ENCODE measurements around the gene MDM4. TPM values are rescaled to one million over a fixed set of nuclear protein-coding genes. Genes with fewer than 3 reads are reported as not detected.
A peak's percentile ranks its signal among the peaks of the same experiment; 100 is the strongest.

MDM4 gene
- total RNA-seq, 1 donor from 2014 or later = 33.0 TPM

- no peak for ATAC-seq
These were observed 47.6 kb downstream of the MDM4 start for GRCh38 chr1:204563780-204564179.

DNA sequence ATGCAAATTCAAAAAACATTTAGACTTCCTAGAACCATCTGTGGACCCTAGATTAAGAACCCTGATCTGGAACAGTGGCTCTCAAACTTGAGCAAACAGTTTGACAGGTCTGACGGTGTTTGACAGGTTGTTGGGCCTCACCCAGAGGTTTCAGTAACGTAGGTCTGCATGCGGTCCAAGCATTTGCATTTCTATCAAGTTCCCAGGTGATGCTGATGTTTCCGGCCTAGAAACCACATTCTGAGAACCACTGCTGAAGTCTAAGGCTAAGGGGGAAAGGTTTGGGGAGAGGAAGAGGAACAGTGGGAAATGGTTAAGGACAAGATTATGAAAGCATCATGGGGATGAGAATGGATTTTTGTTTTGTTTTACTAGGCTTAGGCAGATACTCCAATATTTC is 48.6 kb downstream of the MDM4 start:
- no peak for ATAC-seq

- ATAC-seq = peak; percentile 69
These were observed 49.7 kb downstream of the MDM4 start for GRCh38 chr1:204565617-204566582.

DNA sequence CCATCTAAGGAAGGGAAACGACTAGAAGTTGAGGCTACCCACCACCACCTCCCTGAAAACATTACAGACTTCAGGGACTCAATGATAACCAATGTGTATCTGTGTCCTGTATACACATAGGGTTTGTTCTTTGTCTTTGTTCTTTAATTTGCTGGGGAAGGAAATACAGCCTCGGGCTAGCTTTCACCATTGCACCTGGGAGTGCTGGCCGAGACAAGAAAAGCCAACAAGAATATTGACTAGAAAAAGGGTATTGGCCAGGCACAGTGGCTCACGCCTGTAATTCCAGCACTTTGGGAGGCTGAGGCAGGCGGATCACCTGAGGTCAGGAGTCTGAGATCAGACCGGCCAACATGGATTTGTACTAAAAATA is 50.4 kb downstream of the MDM4 start:
- no peak for ATAC-seq

GRCh38 chr1:204567071-204567470 is 50.9 kb downstream of the MDM4 start:
- ATAC-seq = no peak

DNA sequence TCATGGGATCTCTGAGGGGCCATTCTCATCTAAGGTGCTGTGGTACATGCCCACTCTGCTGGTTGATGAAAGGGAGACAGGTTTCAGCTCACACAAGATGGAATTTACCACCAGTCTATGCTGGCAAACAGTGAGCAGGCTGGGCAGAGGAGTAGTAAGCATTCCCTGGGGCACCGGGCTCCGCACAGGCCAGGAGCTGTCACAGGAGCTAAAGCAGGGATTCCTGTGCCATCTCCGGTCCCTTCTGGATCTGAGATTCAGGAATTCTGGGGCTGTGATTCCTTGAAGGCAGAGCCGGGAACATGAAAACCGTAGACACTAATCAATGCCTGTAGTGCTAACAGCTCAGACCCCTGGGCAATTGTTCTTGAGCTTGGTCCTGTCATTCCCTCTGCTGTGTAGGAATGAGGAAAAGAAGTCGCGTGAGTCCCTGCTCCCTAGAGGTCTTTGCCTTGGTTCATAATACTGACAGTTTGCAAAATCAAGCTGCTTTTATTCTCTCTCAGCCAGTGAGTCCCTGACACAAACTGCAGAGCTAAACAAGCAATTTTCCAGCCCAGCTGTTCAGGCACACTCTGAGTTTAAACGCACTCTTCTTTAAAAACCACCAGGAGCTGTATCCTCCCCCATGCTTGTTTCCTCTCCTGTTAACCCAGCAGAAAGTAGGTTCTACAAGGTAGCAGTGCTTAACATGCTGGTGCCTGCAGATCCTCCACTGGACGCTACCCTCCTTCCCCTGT is 52.5 kb downstream of the MDM4 start:
- no peak for ATAC-seq

GRCh38 chr1:204569478-204569877 is 53.3 kb downstream of the MDM4 start:
- peak; percentile 41 for ATAC-seq

DNA sequence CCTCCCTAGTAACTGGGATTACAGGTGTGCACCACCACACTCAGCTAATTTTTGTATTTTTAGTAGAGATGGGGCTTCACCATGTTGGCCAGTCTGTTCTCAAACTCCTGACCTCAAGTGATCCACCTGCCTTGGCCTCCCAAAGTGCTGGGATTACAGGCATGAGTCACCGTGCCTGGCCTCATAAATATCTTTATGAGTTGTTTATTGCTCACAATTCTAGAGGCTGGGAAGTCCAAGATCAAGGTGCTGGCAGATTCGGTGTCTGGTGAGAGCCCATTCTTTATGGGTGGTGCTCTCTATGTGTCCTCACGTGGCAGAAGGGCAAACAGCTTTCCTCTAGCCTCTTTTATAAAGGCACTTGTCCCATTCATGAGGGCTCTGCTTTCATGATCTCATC is 53.8 kb downstream of the MDM4 start:
- ATAC-seq = peak; percentile 6

- ATAC-seq = no peak
These were observed 54.9 kb downstream of the MDM4 start for GRCh38 chr1:204571128-204571527.

DNA sequence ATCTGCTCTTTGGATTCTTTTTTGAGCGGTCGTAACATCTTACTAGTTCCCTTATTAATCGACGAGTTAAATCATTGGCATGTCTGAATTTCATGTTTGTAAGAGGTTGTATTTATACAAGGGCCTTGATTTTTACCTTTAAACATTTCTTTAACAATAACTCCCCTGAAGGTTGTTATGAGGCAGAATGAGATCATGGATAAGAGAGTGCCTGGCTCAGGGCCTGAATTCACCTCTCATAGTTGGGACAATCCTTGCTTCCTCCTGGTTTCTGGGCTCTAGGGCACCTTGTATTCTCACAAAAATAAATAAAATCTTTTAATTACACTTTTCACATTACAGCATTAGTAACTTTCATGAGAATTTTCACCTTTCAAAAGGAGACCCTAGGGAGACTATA is 55.4 kb downstream of the MDM4 start:
- ATAC-seq = no peak

DNA sequence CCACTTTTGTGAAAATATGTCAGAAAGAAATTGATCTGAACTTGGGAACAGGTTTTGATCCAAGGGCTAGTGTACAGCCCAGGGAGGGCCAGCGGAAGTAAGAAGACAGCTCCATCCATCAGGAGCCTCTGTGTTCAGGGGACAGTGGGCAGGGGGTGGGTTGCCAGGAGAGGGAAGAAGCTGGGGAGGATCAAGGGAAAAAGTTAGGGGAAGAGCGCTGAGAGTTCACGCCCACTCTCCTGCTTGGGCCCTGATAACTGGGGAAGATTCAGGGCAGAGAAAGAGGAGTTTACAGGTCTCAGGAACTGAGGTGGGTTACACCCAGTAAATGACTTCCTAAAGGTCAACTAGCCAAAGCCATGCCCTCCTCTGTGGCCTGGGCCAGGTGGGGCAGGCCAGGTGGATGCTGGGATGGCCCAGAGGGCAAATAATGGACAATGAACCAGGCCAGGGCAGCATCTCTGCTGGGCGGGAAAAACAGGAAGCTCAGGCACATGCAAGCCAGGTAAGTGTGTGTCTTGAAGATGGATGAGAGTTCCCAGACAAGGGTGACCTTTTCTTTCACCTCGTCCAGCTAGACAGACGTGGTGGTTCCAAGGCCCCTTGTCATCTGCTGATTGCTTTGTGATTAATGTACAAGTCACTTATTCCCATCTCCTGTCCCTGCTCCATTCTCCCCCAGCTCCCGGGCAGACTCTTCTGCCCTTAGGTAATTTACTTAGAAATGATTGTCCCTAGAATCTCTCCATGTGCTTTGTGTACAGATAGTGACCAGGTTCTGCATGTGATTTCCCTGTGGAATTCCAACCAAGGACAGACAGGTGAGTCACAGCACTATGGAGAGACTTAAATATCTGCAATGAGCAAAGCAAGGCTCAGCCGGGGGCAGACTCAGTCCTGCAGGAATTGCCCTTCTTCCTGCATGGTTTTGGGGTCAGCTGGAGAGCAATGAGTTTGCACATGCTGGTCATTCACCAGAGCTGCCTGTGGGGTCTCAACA is 57.0 kb downstream of the MDM4 start:
- peak; percentile 58 for ATAC-seq

- no peak for ATAC-seq
These were observed 58.0 kb downstream of the MDM4 start for GRCh38 chr1:204574016-204574864.

DNA sequence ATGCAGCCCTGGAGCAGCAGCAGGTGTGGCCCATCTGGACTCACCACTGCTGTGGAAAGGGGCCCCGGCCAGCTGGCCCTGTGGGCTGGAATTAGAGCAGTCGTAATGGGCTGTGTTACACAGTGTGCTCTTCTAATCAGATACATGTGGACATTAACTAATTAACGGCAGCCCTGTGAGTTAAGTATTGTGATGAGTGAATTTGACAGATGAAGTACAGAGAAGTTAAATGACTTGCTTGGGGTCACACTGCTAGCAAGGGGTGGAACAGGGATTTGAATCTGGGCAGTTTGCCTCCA is 58.6 kb downstream of the MDM4 start:
- ATAC-seq = no peak

GRCh38 chr1:204575221-204576190 is 59.3 kb downstream of the MDM4 start:
- ATAC-seq = no peak

DNA sequence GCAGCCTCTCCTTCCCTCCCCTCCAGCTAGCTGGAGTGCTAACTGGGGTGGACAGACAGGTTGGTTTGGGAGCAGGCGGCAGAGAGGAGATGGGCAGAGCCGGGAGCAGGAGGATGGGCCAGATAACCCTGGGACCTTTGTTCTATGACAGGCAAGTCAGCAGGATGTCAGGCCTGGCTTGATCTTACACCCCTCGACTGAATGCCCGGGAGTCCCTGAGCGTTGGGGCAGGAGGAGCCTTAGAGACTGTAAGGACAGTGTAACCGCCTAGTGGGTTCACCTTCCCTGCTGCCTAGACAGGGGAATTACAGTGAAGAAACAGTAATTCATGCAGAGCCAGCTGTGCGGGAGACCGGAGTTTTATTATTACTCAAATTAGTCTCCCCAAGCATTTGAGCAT is 60.2 kb downstream of the MDM4 start:
- no peak for ATAC-seq

DNA sequence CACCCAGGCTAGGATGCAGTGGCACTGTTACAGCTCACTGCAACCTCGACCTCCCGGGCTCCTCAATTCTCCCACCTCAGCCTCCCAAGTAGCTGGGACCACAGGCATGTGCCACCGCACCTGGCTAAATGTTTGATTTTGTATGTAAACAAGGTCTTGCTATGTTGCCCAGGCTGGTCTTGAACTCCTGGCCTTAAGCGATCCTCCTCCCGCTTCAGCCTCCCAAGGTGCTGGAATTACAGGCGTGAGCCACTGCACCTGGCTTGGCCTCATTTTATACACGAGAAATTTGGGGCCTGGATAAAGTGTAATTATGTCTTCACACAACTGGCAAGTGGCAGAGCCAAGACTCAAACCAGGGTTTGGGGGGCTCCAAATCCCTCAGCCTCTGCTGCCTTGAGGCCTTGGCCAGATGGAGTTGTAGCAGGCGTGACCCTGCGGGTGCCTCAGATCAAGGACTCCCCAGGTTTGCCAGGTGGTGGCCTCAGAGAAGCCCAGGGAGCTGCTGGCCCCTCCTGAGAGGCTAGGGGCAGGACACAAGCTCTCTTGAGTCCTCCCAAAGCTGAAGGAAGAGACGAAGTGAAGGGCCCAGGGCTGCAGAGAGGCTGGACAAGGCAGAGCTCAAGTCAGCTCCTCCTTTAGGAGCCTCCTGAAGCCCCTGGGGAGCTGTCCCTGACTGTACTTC is 61.7 kb downstream of the MDM4 start:
- no peak for ATAC-seq

DNA sequence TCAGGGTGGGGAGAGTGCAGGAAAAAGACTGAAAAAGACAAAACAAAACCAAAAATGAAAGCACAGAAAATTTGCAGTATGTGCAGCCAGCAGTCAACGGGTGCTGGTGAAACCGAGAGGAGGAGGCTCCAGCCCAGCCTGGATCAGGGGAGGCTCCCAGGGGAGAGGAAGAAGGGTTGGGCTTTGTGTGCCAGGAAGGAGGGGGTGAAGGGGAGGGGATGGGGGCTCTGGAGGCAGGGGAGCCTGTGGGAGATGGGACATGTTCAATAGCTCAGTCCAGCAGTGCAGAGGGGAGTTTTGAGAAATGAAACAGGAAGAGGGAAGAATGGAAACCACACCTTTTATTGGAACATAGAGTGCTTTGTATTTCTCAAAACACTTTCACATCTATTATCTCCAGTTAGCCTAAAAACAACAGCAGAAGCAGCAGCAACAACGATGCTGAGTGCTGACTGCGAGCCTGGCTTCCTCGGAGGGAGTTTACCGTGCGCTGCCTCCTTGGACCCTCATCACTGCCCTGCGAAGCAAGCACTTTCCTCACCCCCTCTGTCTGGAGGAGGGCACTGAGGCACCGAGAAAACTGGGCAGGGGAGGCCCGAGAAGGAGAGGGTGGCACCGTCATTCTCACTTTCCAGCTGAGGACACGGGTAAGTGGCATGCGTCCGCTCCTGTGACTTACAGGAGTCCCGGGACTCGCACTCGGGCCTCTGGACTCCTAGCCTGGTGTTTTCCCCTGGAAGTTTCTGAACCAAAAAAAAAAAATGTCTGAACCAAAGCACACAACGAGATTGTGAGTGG is 62.9 kb downstream of the MDM4 start:
- ATAC-seq = peak; percentile 14

DNA sequence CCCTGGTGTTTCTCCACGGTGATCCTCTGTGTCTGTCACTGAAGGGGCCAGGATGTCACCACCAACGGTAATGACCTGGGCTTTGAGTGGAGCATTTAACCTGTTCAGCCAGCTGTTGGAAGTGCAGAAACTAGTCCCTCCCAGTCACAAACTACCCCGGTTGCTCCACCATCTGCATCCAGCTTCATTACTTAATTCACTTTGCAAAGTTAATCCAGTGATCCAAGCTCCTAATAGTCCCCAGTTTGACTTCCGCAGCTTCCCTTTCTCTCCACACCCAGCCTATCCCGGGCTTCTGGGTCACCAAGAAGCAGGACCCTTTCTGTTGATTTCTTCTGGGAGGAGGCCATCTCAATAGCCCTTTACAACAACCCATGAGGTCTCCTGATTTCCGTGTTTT is 63.5 kb downstream of the MDM4 start:
- ATAC-seq = no peak

DNA sequence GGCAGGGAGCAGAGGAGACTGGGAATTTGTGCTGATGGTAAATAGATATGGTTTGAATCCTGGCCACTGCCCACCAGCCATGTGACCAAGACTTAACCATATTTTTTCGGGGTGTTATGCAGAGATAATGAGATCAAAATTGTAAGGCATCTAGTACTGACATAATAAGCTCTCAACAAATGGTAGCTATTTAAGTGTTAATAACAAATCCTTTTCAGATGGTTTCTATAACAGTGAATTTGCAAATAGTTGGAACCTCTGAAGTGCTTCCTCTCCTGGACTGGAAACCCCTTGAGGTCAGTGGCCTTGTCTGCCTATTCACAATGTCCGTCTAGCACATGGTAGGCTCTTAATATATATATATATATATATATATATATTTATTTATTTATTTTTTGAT is 64.7 kb downstream of the MDM4 start:
- no peak for ATAC-seq
